NCI-H345 treated with DMSO at 0.1 percent for 48 hours (cell line): ENCODE data around the gene WASHC4.
A peak's percentile ranks its signal among the peaks of the same experiment; 100 is the strongest.
"Not testable (repeated sequence)": the region's sequence is repeated elsewhere in the genome, so short reads cannot be mapped to it uniquely, and the experiment has no call there.

Source experiments
- DNase-seq: peaks from one replicate; lab custom pipeline; 2025; ENCODE audit not compliant: unreplicated experiment; lab: John Stamatoyannopoulos, UW

Gene WASHC4

GRCh38 chr12:105091476-105092206 is 15.9 kb upstream of the WASHC4 start:
- DNase-seq, result no peak

GRCh38 chr12:105092336-105092735 is 15.2 kb upstream of the WASHC4 start:
- DNase-seq, result peak; percentile 24

- not testable (repeated sequence) for DNase-seq
Observed at GRCh38 chr12:105095338-105095737, 12.2 kb upstream of the WASHC4 start.

- DNase-seq, result no peak
Observed at GRCh38 chr12:105099356-105099755, 8.2 kb upstream of the WASHC4 start.

GRCh38 chr12:105100207-105100985 is 7.1 kb upstream of the WASHC4 start:
- no peak for DNase-seq

GRCh38 chr12:105100998-105101397 is 6.5 kb upstream of the WASHC4 start:
- DNase-seq, result no peak

- DNase-seq, result no peak
Observed at GRCh38 chr12:105102673-105103072, 4.9 kb upstream of the WASHC4 start.

- no peak for DNase-seq
Observed at GRCh38 chr12:105104762-105105161, 2.8 kb upstream of the WASHC4 start.

- peak; percentile 54 for DNase-seq
Observed at GRCh38 chr12:105106621-105107020, 910 bp upstream of the WASHC4 start.

GRCh38 chr12:105107171-105107493 is 399 bp upstream of the WASHC4 start:
- DNase-seq, result no peak

GRCh38 chr12:105109465-105110212 is 2.1 kb downstream of the WASHC4 start:
- DNase-seq, result no peak

GRCh38 chr12:105110851-105111250 is 3.3 kb downstream of the WASHC4 start:
- DNase-seq, result no peak

- DNase-seq, result no peak
Observed at GRCh38 chr12:105113094-105113493, 5.6 kb downstream of the WASHC4 start.

GRCh38 chr12:105116969-105117368 is 9.4 kb downstream of the WASHC4 start:
- no peak for DNase-seq

GRCh38 chr12:105120551-105120950 is 13.0 kb downstream of the WASHC4 start:
- DNase-seq, result no peak

GRCh38 chr12:105138248-105138647 is 30.7 kb downstream of the WASHC4 start:
- no peak for DNase-seq

GRCh38 chr12:105141320-105141922 is 33.9 kb downstream of the WASHC4 start:
- DNase-seq, result no peak

- DNase-seq, result no peak
Observed at GRCh38 chr12:105142259-105142658, 34.7 kb downstream of the WASHC4 start.

- DNase-seq, result no peak
Observed at GRCh38 chr12:105156260-105156659, 48.7 kb downstream of the WASHC4 start.

GRCh38 chr12:105157606-105158005 is 50.1 kb downstream of the WASHC4 start:
- no peak for DNase-seq

- DNase-seq, result no peak
Observed at GRCh38 chr12:105158876-105159275, 51.3 kb downstream of the WASHC4 start.
